ENCODE measurements around the gene GBP1.
"Not testable (repeated sequence)": the region's sequence is repeated elsewhere in the genome, so short reads cannot be mapped to it uniquely, and the experiment has no call there.

DNA sequence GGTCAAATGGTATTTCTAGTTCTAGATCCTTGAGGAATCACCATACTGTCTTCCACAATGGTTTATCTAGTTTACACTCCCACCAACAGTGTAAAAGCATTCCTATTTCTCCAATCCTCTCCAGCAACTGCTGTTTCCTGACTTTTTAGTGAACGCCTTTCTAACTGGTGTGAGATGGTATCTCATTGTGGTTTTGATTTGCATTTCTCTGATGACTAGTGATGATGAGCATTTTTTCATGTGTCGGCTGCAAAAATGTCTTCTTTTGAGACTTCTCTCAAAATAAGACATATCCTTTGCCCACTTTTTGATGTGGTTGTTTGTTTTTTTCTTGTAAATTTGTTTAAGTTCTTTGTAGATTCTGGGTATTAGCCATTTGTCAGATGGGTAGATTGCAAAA, 36.0 kb downstream of the GBP1 start:
- not testable (repeated sequence) for TF ChIP-seq CHD2 (IDR thresholded peaks at IDR 0.05; ENCODE audit: borderline replicate concordance, low read depth, low read length); RBBP5 (conservative IDR thresholded peaks at IDR 0.05)
